KOPT-K1 (cell line): ENCODE results near the gene FBXO11.

ENCODE experiments used
- H3K27ac ChIP-seq: fragments of 200-600 bp; sonication (generic); 2 replicates; pipeline ENCODE4 v1.5.1; 2016; ENCODE audit warnings: antibody characterized with exemption, mild to moderate bottlenecking, low read depth, low read length; ENCODE audit not compliant: poor library complexity, severe bottlenecking
- H3K36me3 ChIP-seq: fragments of 200-600 bp; sonication (generic); 2 replicates; pipeline ENCODE4 v1.5.1; 2017; ENCODE audit warnings: antibody characterized with exemption, mild to moderate bottlenecking, low read length, moderate library complexity; ENCODE audit not compliant: insufficient read depth
- H3K9me3 ChIP-seq: fragments of 200-600 bp; sonication (generic); 2 replicates; pipeline ENCODE4 v1.5.1; 2017; ENCODE audit warnings: antibody characterized with exemption, low read length, mild to moderate bottlenecking; ENCODE audit not compliant: insufficient read depth, poor library complexity, severe bottlenecking

FBXO11 gene

GRCh38 chr2:47842846-47843245 lies 63.5 kb downstream of the FBXO11 start:
- Histone ChIP-seq H3K9me3 (no peaks in the 10 kb centered on the region), H3K27ac (no peak overlapping the region), H3K36me3 (peaks cover 19% of the 10 kb centered on the region)

- Histone ChIP-seq H3K27ac (no peak overlapping the region), H3K9me3 (no peaks in the 10 kb centered on the region), H3K36me3 (peaks cover 59% of the 10 kb centered on the region)
These were observed 67.6 kb downstream of the FBXO11 start for GRCh38 chr2:47838686-47839085.

- H3K27ac ChIP-seq: no peak overlapping the region
- no peaks in the 10 kb centered on the region for H3K9me3 ChIP-seq
- H3K36me3 ChIP-seq: peaks cover 63% of the 10 kb centered on the region
These were observed 68.0 kb downstream of the FBXO11 start for GRCh38 chr2:47838249-47838648.

DNA sequence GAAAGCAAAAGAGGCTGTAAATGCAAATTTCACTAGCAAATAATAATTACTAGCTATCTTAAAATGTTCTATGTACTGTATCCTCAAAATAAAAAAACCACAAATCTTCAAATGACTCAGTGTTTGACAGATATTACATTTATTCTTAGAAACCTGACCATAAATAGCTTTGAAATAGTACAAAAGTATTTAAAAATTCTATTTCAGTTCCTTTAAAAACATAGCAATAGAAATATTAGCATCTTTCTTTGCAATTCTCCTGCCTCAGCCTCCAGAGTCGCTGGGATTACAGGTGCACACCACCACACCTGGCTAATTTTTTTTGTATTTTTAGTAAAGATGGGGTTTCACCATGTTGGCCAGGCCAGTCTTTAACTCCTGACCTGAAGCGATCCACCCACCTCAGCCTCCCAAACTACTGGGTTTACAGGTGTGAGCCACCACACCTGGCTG lies 72.8 kb downstream of the FBXO11 start:
- Histone ChIP-seq H3K36me3 (peaks cover 94% of the 10 kb centered on the region), H3K9me3 (no peaks in the 10 kb centered on the region), H3K27ac (no peak overlapping the region)

DNA sequence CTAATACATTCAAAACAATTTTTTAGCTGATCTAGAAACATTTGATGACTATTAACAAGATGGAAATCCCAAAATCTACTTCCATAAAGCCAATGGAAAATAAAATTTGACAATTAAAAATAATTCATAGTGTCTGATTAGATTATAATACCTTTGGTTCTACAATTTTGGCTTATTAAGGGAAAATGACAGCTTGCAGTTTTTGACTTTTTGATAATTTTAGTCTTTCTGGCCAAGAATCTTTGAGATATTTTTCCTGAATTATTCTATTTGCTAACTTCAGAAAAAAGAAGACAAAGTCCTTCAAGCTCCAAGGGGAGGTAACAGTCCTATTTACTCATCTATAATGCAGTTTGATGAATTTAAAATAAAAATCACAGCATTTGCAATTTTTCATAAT lies 83.8 kb downstream of the FBXO11 start:
- H3K27ac ChIP-seq: no peak overlapping the region
- H3K36me3 ChIP-seq: peaks cover 93% of the 10 kb centered on the region
- no peaks in the 10 kb centered on the region for H3K9me3 ChIP-seq

- H3K9me3 ChIP-seq: no peaks in the 10 kb centered on the region
- H3K36me3 ChIP-seq: peaks cover 97% of the 10 kb centered on the region
These were observed 86.5 kb downstream of the FBXO11 start for GRCh38 chr2:47819834-47820233.

GRCh38 chr2:47818777-47819176 lies 87.5 kb downstream of the FBXO11 start:
- H3K9me3 ChIP-seq: no peaks in the 10 kb centered on the region
- peaks cover 98% of the 10 kb centered on the region for H3K36me3 ChIP-seq
- no peak overlapping the region for H3K27ac ChIP-seq

More at GRCh38 chr2:47819834-47820233, 86.5 kb downstream of the FBXO11 start:
- H3K27ac ChIP-seq: no peak overlapping the region

DNA sequence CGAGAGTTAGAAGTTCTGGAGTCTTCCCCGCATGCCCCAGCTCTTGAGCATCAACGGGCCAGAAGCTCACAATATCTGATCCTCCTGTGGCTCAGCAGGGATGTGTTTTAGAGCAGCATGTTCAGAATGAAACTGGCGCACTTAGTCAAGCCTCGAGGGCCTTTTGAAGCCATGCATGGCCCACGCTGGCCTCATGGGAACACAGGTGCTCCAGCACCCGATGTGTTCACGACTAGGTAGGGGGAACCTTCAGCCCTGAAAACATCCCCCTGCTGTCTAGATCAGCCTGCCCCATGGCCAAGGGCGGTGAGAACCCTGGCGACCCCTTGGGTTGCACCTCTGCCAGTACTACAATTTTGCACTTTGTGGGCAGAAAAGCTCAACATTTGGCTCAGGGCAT lies 90.5 kb downstream of the FBXO11 start:
- Histone ChIP-seq H3K9me3 (no peaks in the 10 kb centered on the region), H3K27ac (no peak overlapping the region), H3K36me3 (peaks cover 98% of the 10 kb centered on the region)

- peaks cover 98% of the 10 kb centered on the region for H3K36me3 ChIP-seq
- no peak overlapping the region for H3K27ac ChIP-seq
- no peaks in the 10 kb centered on the region for H3K9me3 ChIP-seq
These were observed 94.6 kb downstream of the FBXO11 start for GRCh38 chr2:47811668-47812067.

- H3K27ac ChIP-seq: no peak overlapping the region
- H3K9me3 ChIP-seq: no peaks in the 10 kb centered on the region
- peaks cover 98% of the 10 kb centered on the region for H3K36me3 ChIP-seq
These were observed 95.4 kb downstream of the FBXO11 start for GRCh38 chr2:47810850-47811249.

DNA sequence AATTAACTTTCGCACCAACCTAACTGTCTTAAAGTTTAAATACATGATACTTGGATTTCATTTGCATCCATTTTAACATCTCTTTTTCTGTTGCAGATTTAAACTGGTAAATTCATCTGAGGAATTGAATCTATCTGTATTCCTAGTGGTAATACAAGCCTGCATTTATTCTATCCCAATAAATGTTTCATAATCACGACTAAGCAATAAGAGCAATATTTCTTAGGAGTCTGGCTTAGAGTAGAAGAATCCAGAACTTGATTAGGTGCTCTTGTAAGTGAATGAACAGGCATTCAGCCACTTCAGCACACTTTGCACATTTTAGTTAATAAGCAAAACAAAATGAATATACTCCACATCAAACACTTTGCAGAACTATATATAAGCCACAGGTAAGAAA lies 96.4 kb downstream of the FBXO11 start:
- H3K36me3 ChIP-seq: peaks cover 98% of the 10 kb centered on the region
- no peak overlapping the region for H3K27ac ChIP-seq
- no peaks in the 10 kb centered on the region for H3K9me3 ChIP-seq

DNA sequence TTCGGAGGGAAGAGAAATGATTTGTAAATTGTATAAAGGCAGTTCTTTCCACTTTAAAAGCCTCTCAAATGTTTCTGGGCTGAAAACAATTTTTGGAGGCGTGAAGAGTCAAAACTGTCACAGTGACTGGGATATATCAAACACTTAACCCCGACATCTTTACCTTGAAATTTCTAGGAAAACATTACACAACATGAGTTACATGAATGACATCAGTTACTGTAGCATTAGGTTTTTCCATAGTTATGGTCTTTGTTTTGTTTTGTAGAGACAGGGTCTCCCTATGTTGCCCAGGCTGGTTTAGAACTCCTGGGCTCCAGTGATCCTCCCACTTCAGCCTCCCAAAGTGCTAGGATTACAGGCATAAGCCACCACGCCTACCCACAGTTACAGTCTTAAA lies 97.7 kb downstream of the FBXO11 start:
- H3K9me3 ChIP-seq: no peaks in the 10 kb centered on the region
- H3K36me3 ChIP-seq: peaks cover 100% of the 10 kb centered on the region
- no peak overlapping the region for H3K27ac ChIP-seq

DNA sequence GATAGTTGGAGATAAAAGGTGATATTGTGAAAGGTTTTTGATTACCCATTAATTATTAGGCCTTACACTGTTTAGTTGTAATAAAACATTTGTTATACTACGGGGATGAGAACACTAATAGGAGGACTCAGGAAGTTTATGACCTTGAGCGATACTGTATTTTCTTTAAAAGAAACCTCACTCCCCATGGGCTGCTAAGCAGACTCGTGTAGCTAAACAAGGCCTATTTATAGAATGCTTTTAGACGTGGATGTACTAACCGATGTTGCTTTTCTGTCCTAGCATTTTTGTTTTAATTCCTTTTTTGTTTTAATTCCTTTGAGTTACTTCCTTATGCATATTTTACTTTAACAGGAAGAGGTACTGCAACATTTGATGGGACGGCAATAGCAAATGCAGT lies 100.4 kb downstream of the FBXO11 start:
- Histone ChIP-seq H3K9me3 (peaks cover 5% of the 10 kb centered on the region), H3K27ac (no peak overlapping the region), H3K36me3 (peaks cover 100% of the 10 kb centered on the region)

DNA sequence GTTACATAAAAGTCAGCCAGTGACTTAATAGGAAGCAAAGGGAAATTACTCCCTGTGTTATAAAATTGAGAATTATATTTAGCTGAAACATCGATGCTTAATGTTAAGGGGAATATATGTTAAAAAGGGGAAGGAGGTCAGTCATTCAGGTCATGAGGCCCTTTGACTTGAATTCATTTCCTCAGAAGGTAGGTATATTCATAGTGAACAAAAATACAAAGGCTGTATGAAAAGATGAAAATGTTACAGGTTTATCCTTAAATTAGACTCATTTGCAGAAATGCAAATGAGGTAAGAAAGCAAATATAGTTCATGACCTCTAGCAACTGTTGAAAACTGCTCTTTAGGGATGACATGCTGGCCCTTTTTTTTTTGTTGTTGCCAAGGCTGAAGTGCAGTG lies 102.5 kb downstream of the FBXO11 start:
- H3K27ac ChIP-seq: no peak overlapping the region
- peaks cover 100% of the 10 kb centered on the region for H3K36me3 ChIP-seq
- H3K9me3 ChIP-seq: peaks cover 5% of the 10 kb centered on the region

DNA sequence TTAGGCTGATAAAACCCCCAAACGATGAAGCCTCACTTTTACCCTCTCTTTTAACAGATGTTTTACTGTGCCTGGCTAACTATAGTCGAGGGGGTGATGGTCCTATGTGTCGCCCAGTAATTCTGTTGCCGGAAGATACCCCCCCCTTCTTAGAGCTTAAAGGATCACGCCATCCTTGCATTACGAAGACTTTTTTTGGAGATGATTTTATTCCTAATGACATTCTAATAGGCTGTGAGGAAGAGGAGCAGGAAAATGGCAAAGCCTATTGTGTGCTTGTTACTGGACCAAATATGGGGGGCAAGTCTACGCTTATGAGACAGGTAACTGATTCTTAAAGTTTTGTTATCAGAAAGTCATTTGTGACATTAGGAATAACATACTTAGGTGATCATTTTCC lies 102.9 kb downstream of the FBXO11 start:
- H3K27ac ChIP-seq: no peak overlapping the region
- H3K9me3 ChIP-seq: peaks cover 5% of the 10 kb centered on the region
- peaks cover 100% of the 10 kb centered on the region for H3K36me3 ChIP-seq

GRCh38 chr2:47801118-47801517 lies 105.2 kb downstream of the FBXO11 start:
- no peak overlapping the region for H3K27ac ChIP-seq
- peaks cover 100% of the 10 kb centered on the region for H3K36me3 ChIP-seq
- H3K9me3 ChIP-seq: peaks cover 5% of the 10 kb centered on the region
